Endothelial cell of umbilical vein (primary cell): Measurements from ENCODE around the gene ATXN7. TPM values are rescaled to one million over a fixed set of nuclear protein-coding genes. Genes with fewer than 3 reads are reported as not detected.

Source experiments
- BruUV-seq: library from RNA; stranded (reverse); fragments of 400-500 nt; replicated peaks from 2 replicates; lab custom pipeline; 2021; lab: Mats Ljungman, UMichigan
- CTCF ChIA-PET: fragments of 300-600, 350-600 bp; sonication (Branson Sonifier 250); formaldehyde crosslinking; loops from one replicate; lab custom pipeline; 2021; ENCODE audit warnings: antibody characterized with exemption, inconsistent platforms; lab: Charles Lee
- POLR2A ChIA-PET: fragments of 300-600, 350-600 bp; sonication (Branson Sonifier 250); formaldehyde crosslinking; loops from one replicate; lab custom pipeline; 2021; ENCODE audit warnings: antibody characterized with exemption, inconsistent platforms; lab: Charles Lee
- DNase-seq: peaks from one replicate; pipeline ENCODE4 v3.0.0-alpha.2; 2011; ENCODE audit warnings: low read depth, low spot score
- FAIRE-seq: peaks from 2 replicates; lab custom pipeline; 2011; peaks lifted over from hg19 to GRCh38; lab: Jason Lieb, UNC
- H2AFZ ChIP-seq: 2 replicates; pipeline ENCODE4 v1.6.0; 2012; ENCODE audit warnings: low read depth, low read length, control low read depth, inconsistent platforms
- H3K27ac ChIP-seq: 2 replicates; pipeline ENCODE4 v1.5.1; 2011; ENCODE audit warnings: low read depth, mild to moderate bottlenecking, control low read depth, low read length, moderate library complexity; ENCODE audit not compliant: insufficient read depth
- H3K27me3 ChIP-seq, 2 experiments: 2 replicates each; pipeline versions ENCODE4 v1.6.0 to v1.6.1; 2011; ENCODE audit warnings: low read length in 2 of 2, mixed read lengths in 1 of 2; ENCODE audit not compliant: control insufficient read depth in 2 of 2, insufficient read depth in 2 of 2
- H3K36me3 ChIP-seq, 2 experiments: 2 replicates in 1 of 2; 3 replicates in 1 of 2; pipeline ENCODE4 v1.5.1; 2011; ENCODE audit warnings: low read length in 2 of 2, mild to moderate bottlenecking in 1 of 2, moderate library complexity in 1 of 2; ENCODE audit not compliant: control insufficient read depth in 2 of 2, insufficient read depth in 2 of 2; ENCODE audit errors: extremely low read depth in 1 of 2
- H3K4me1 ChIP-seq: 3 replicates; pipeline ENCODE4 v1.5.1; 2011; ENCODE audit warnings: mild to moderate bottlenecking, low read length; ENCODE audit not compliant: control insufficient read depth, insufficient read depth; ENCODE audit errors: extremely low read depth
- H3K4me2 ChIP-seq: 2 replicates; pipeline ENCODE4 v1.6.1; 2011; ENCODE audit warnings: low read length, control low read depth, mixed read lengths; ENCODE audit not compliant: insufficient read depth
- H3K4me3 ChIP-seq, 3 experiments: fragments of 200-600 bp in 1 of 3; sonication (generic), shearing (Covaris generic) in 1 of 3; replicated peaks in 1 of 3; 2 replicates each; pipeline ENCODE4 v1.5.1; 2011 to 2016; ENCODE audit warnings: control low read depth in 3 of 3, low read length in 3 of 3, mild to moderate bottlenecking in 2 of 3, inconsistent platforms in 1 of 3, low read depth in 1 of 3, moderate library complexity in 1 of 3; ENCODE audit not compliant: insufficient read depth in 1 of 3
- H3K79me2 ChIP-seq: 2 replicates; pipeline ENCODE4 v1.6.0; 2012; ENCODE audit warnings: low read length, inconsistent platforms; ENCODE audit not compliant: control insufficient read depth, insufficient read depth
- H3K9ac ChIP-seq: replicated peaks from 2 replicates; pipeline ENCODE3; 2011; ENCODE audit warnings: low read length, control low read depth; ENCODE audit not compliant: insufficient read depth; ENCODE audit errors: extremely low read depth
- H3K9me1 ChIP-seq: replicated peaks from 3 replicates; pipeline ENCODE4 v1.6.0; 2011; ENCODE audit warnings: mild to moderate bottlenecking, low read length; ENCODE audit not compliant: control insufficient read depth, insufficient read depth; ENCODE audit errors: extremely low read depth
- H3K9me3 ChIP-seq: replicated peaks from 2 replicates; pipeline ENCODE4 v1.5.1; 2012; ENCODE audit warnings: low read length, inconsistent platforms; ENCODE audit not compliant: control insufficient read depth, insufficient read depth
- H4K20me1 ChIP-seq: replicated peaks from 2 replicates; pipeline ENCODE3; 2011; ENCODE audit warnings: mild to moderate bottlenecking, low read length; ENCODE audit not compliant: control insufficient read depth, insufficient read depth; ENCODE audit errors: extremely low read depth
- EZH2 ChIP-seq: IDR thresholded peaks from 2 replicates; pipeline ENCODE4 v1.6.1; 2012; ENCODE audit warnings: borderline replicate concordance, low read depth, mild to moderate bottlenecking, moderate library complexity, low read length, inconsistent platforms; ENCODE audit not compliant: severe bottlenecking
- FOS ChIP-seq: IDR thresholded peaks from 2 replicates; pipeline ENCODE4 v1.6.1; 2011; ENCODE audit warnings: mild to moderate bottlenecking, low read length, moderate library complexity, borderline replicate concordance; ENCODE audit not compliant: insufficient read depth
- GATA2 ChIP-seq: IDR thresholded peaks from 2 replicates; pipeline ENCODE4 v1.7.0; 2011; ENCODE audit warnings: low read depth, mild to moderate bottlenecking, moderate library complexity, mixed read lengths, low read length; ENCODE audit not compliant: insufficient read length, insufficient read depth
- MYC ChIP-seq: IDR thresholded peaks from one replicate; pipeline ENCODE4 v1.6.1; 2011; ENCODE audit warnings: mild to moderate bottlenecking, low read depth, low read length
- POLR2A ChIP-seq: IDR thresholded peaks from 2 replicates; pipeline ENCODE4 v1.6.1; 2012; ENCODE audit warnings: low read depth, mild to moderate bottlenecking, control low read depth, low read length
- dilution Hi-C: fragments of 300-500 bp; cut with MboI; formaldehyde crosslinking; loops from one replicate; pipeline ENCODE4 v1.15.0; 2019; ENCODE audit warnings: low sequenced_read_pairs; ENCODE audit not compliant: extremely low pct_ligation_motif_present
- intact Hi-C: fragments of 100-400 bp; cut with micrococcal nuclease; formaldehyde crosslinking; loops from one replicate; pipeline ENCODE4 v1.10.0; 2022
- polyA plus RNA-seq, 4 experiments: library from polyadenylated mRNA; depleted of rRNA in 3 of 4; stranded (reverse) in 3 of 4; unstranded in 1 of 4; fragments of >200 nt; gene quantifications; 2 replicates each; pipeline versions ENCODE4 v1.2.1 to v1.2.3, GENCODE V29; 2011 to 2012; ENCODE audit warnings: missing spikeins in 1 of 4
- total RNA-seq: library from RNA; stranded (reverse); gene quantifications from 2 replicates; pipeline ENCODE4 v1.2.3, GENCODE V29; 2021
- TF ChIP-seq, protein P1 (sequence below), 2 donors: IDR thresholded peaks; 1 replicate in 1 of 2; 2 replicates in 1 of 2; pipeline ENCODE4 v1.5.1; 2011; ENCODE audit warnings: low read length in 2 of 2, mild to moderate bottlenecking in 2 of 2, moderate library complexity in 2 of 2, control low read depth in 1 of 2, inconsistent platforms in 1 of 2, low read depth in 1 of 2; ENCODE audit not compliant: insufficient read depth in 1 of 2; ENCODE audit errors: extremely low read depth in 1 of 2

The ATXN7 gene
- total and polyA plus RNA-seq, 2 donors (not counting 3 experiments of a cell fraction or from before 2014, with no cell fraction given), result 21.2 to 34.7 TPM

- Histone ChIP-seq H4K20me1 (no peaks in the 10 kb centered on the region), H3K9ac (no peak overlapping the region), H3K4me3 (no peak overlapping the region), H3K27me3 (no peaks in the 10 kb centered on the region), H3K9me3 (no peaks in the 10 kb centered on the region), H3K36me3 (peaks cover 2 to 35% of the 10 kb centered on the region in 2 experiments), H3K9me1 (no peaks in the 10 kb centered on the region), H3K4me2 (no peak overlapping the region), H3K27ac (no peak overlapping the region), H3K4me1 (peaks cover 5% of the 10 kb centered on the region), H2AFZ (no peak overlapping the region), H3K79me2 (no peaks in the 10 kb centered on the region)
- FAIRE-seq (peak; percentile 92), DNase-seq (peak; percentile 71)
- CTCF ChIA-PET, result interaction anchor here (0.7 to 6.0 kb wide), 14 partner anchors 10 to 643 kb away, joined by 3 to 45 read pairs (median 4); no protein-coding TSS in a partner anchor
- POLR2A ChIA-PET, result interaction anchor here (0.7 kb wide), 1 partner anchor 117 kb away, joined by 4 read pairs; no protein-coding TSS in a partner anchor
- BruUV-seq, result no TSS peak
- dilution Hi-C loops (no loop called here), intact Hi-C loops (loop anchor here (1.0 to 2.0 kb wide), 6 partner anchors 33 to 642 kb away; partner anchors contain the start of genes C3orf49 and SCAANT1)
- TF ChIP-seq, protein P1, sequence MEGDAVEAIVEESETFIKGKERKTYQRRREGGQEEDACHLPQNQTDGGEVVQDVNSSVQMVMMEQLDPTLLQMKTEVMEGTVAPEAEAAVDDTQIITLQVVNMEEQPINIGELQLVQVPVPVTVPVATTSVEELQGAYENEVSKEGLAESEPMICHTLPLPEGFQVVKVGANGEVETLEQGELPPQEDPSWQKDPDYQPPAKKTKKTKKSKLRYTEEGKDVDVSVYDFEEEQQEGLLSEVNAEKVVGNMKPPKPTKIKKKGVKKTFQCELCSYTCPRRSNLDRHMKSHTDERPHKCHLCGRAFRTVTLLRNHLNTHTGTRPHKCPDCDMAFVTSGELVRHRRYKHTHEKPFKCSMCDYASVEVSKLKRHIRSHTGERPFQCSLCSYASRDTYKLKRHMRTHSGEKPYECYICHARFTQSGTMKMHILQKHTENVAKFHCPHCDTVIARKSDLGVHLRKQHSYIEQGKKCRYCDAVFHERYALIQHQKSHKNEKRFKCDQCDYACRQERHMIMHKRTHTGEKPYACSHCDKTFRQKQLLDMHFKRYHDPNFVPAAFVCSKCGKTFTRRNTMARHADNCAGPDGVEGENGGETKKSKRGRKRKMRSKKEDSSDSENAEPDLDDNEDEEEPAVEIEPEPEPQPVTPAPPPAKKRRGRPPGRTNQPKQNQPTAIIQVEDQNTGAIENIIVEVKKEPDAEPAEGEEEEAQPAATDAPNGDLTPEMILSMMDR (IDR thresholded peaks at IDR 0.05; ENCODE audit: extremely low read depth in 1 of 2, insufficient read depth in 1 of 2, low read depth in 1 of 2, low read length in 2 of 2), result peak; percentile 90 to 92
- no peak for TF ChIP-seq FOS
Measured at GRCh38 chr3:63993653-63994079, 130.0 kb downstream of the ATXN7 start.

DNA sequence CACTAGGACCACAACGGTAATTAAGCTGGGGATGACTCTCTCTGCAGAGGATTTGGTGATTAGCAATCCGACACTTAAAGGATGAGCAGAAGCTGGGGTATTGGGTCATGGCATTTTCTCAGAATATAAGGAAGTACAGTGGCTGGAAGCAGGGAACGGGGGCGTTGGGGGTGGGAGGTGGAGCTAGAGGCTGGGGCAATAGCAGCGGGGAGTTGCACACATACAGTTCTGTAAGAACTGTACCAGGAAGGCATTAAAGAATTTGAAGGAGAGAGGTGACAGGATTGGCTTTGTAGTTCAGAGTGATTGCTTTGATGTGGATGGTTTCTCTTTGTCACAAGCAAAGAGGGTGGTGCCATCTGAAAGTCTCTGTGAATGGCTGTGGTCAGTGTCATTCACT lies 131.4 kb downstream of the ATXN7 start:
- TF ChIP-seq FOS (no peak), MYC (no peak), GATA2 (no peak), EZH2 (no peak), POLR2A (no peak)
- TF ChIP-seq, protein P1 (IDR thresholded peaks at IDR 0.05; ENCODE audit: extremely low read depth in 1 of 2, insufficient read depth in 1 of 2, low read depth in 1 of 2, low read length in 2 of 2), result no peak
- CTCF ChIA-PET, result interaction anchor here (2.8 to 6.0 kb wide), 3 partner anchors 13 to 644 kb away, joined by 10 to 45 read pairs (median 34); no protein-coding TSS in a partner anchor

More for the DNA sequence above, 131.4 kb downstream of the ATXN7 start:
- BruUV-seq, result no TSS peak
- peaks cover 5% of the 10 kb centered on the region for H3K4me1 ChIP-seq
- no peak overlapping the region for H3K9ac ChIP-seq
- H4K20me1 ChIP-seq, result no peaks in the 10 kb centered on the region
- no peak overlapping the region for H3K4me3 ChIP-seq
- no peaks in the 10 kb centered on the region for H3K9me3 ChIP-seq
- peaks cover 4 to 31% of the 10 kb centered on the region in 2 experiments for H3K36me3 ChIP-seq
- dilution Hi-C loops (no loop called here), intact Hi-C loops (no loop called here)
- FAIRE-seq, result no peak
- H3K79me2 ChIP-seq, result no peaks in the 10 kb centered on the region
- no peak overlapping the region for H2AFZ ChIP-seq
- no peak overlapping the region for H3K27ac ChIP-seq
- POLR2A ChIA-PET, result no interaction called here
- H3K4me2 ChIP-seq, result no peak overlapping the region
- H3K27me3 ChIP-seq, result no peaks in the 10 kb centered on the region
- no peak for DNase-seq
- H3K9me1 ChIP-seq, result no peaks in the 10 kb centered on the region
